ENCODE measurements around the gene MPZL2. TPM values are rescaled to one million over a fixed set of nuclear protein-coding genes. Genes with fewer than 3 reads are reported as not detected.

MPZL2 gene
- total RNA-seq, 2 experiments from 2014 or later, result 18.8 to 20.1 TPM

- no peak for DNase-seq
- peaks cover 18% of the 10 kb centered on the region for H3K36me3 Mint-ChIP-seq
- no peaks in the 10 kb centered on the region for H3K9me3 Mint-ChIP-seq
- H3K27me3 Mint-ChIP-seq, result no peaks in the 10 kb centered on the region
- no peak overlapping the region for H3K4me3 Mint-ChIP-seq
- H3K4me1 Mint-ChIP-seq, result peaks cover 31% of the 10 kb centered on the region
- H3K27ac Mint-ChIP-seq, result no peak overlapping the region
These were observed 1.9 kb upstream of the MPZL2 start for GRCh38 chr11:118265954-118266353.

- Mint-ChIP-seq H3K9me3 (no peaks in the 10 kb centered on the region), H3K4me1 (peaks cover 42% of the 10 kb centered on the region), H3K4me3 (peak overlapping the region; percentile 79), H3K27ac (no peak overlapping the region), H3K27me3 (no peaks in the 10 kb centered on the region), H3K36me3 (peaks cover 28% of the 10 kb centered on the region)
- no peak for DNase-seq
These were observed 720 bp upstream of the MPZL2 start for GRCh38 chr11:118264569-118265465.

GRCh38 chr11:118263112-118263511, 985 bp downstream of the MPZL2 start:
- Mint-ChIP-seq H3K27ac (peak overlapping the region; percentile 10), H3K36me3 (peaks cover 43% of the 10 kb centered on the region), H3K27me3 (no peaks in the 10 kb centered on the region), H3K9me3 (peaks cover 3% of the 10 kb centered on the region), H3K4me3 (peak overlapping the region; percentile 79), H3K4me1 (peaks cover 50% of the 10 kb centered on the region)
- DNase-seq, result no peak

- H3K4me3 Mint-ChIP-seq, result no peak overlapping the region
- H3K4me1 Mint-ChIP-seq, result peaks cover 52% of the 10 kb centered on the region
- H3K36me3 Mint-ChIP-seq, result peaks cover 59% of the 10 kb centered on the region
- H3K27ac Mint-ChIP-seq, result no peak overlapping the region
- no peaks in the 10 kb centered on the region for H3K27me3 Mint-ChIP-seq
- DNase-seq, result no peak
- peaks cover 3% of the 10 kb centered on the region for H3K9me3 Mint-ChIP-seq
These were observed 3.7 kb downstream of the MPZL2 start for GRCh38 chr11:118260353-118260752.

GRCh38 chr11:118259138-118259537, 5.0 kb downstream of the MPZL2 start:
- no peak overlapping the region for H3K27ac Mint-ChIP-seq
- no peak for DNase-seq
- H3K9me3 Mint-ChIP-seq, result peaks cover 3% of the 10 kb centered on the region
- H3K4me3 Mint-ChIP-seq, result no peak overlapping the region
- H3K27me3 Mint-ChIP-seq, result no peaks in the 10 kb centered on the region
- peaks cover 51% of the 10 kb centered on the region for H3K4me1 Mint-ChIP-seq
- H3K36me3 Mint-ChIP-seq, result peaks cover 68% of the 10 kb centered on the region

- peaks cover 68% of the 10 kb centered on the region for H3K36me3 Mint-ChIP-seq
- H3K9me3 Mint-ChIP-seq, result peaks cover 3% of the 10 kb centered on the region
- H3K4me1 Mint-ChIP-seq, result peaks cover 50% of the 10 kb centered on the region
- no peak overlapping the region for H3K4me3 Mint-ChIP-seq
- H3K27me3 Mint-ChIP-seq, result no peaks in the 10 kb centered on the region
- H3K27ac Mint-ChIP-seq, result no peak overlapping the region
- no peak for DNase-seq
These were observed 5.7 kb downstream of the MPZL2 start for GRCh38 chr11:118258410-118258809.

- H3K9me3 Mint-ChIP-seq, result no peaks in the 10 kb centered on the region
- peaks cover 32% of the 10 kb centered on the region for H3K36me3 Mint-ChIP-seq
- no peak for DNase-seq
- no peaks in the 10 kb centered on the region for H3K27me3 Mint-ChIP-seq
- H3K4me3 Mint-ChIP-seq, result peak overlapping the region; percentile 96
- H3K4me1 Mint-ChIP-seq, result peaks cover 35% of the 10 kb centered on the region
- H3K27ac Mint-ChIP-seq, result peak overlapping the region; percentile 99
These were observed 11.4 kb downstream of the MPZL2 start for GRCh38 chr11:118252688-118253087.

- Mint-ChIP-seq H3K4me1 (peaks cover 42% of the 10 kb centered on the region), H3K9me3 (no peaks in the 10 kb centered on the region)
- peak; percentile 78 for DNase-seq
These were observed 12.0 kb downstream of the MPZL2 start, which contains the start of gene MPZL3 for GRCh38 chr11:118251858-118252652. MPZL3 (minus strand) TSS chr11:118252365; CDS start chr11:118252294, 71 bp downstream.

GRCh38 chr11:118247041-118247440, 17.1 kb downstream of the MPZL2 start:
- no peak for DNase-seq
- H3K9me3 Mint-ChIP-seq, result peaks cover 10% of the 10 kb centered on the region
- H3K4me3 Mint-ChIP-seq, result no peak overlapping the region
- H3K27ac Mint-ChIP-seq, result peak overlapping the region; percentile 90
- no peaks in the 10 kb centered on the region for H3K27me3 Mint-ChIP-seq
- peaks cover 33% of the 10 kb centered on the region for H3K36me3 Mint-ChIP-seq
- peaks cover 68% of the 10 kb centered on the region for H3K4me1 Mint-ChIP-seq

More at GRCh38 chr11:118251858-118252652, 12.0 kb downstream of the MPZL2 start, which contains the start of gene MPZL3:
- peaks cover 36% of the 10 kb centered on the region for H3K36me3 Mint-ChIP-seq
- no peaks in the 10 kb centered on the region for H3K27me3 Mint-ChIP-seq
- peak within 1 kb of the TSS; percentile 96 for H3K4me3 Mint-ChIP-seq
- peak within 1 kb of the TSS; percentile 99 for H3K27ac Mint-ChIP-seq

- Mint-ChIP-seq H3K9me3 (peaks cover 10% of the 10 kb centered on the region), H3K36me3 (peaks cover 33% of the 10 kb centered on the region), H3K4me1 (peaks cover 78% of the 10 kb centered on the region), H3K4me3 (no peak overlapping the region), H3K27me3 (no peaks in the 10 kb centered on the region), H3K27ac (peak overlapping the region; percentile 75)
- DNase-seq, result no peak
These were observed 18.0 kb downstream of the MPZL2 start for GRCh38 chr11:118245936-118246562.

- H3K27me3 Mint-ChIP-seq, result no peaks in the 10 kb centered on the region
- no peak for DNase-seq
- peaks cover 80% of the 10 kb centered on the region for H3K4me1 Mint-ChIP-seq
- H3K36me3 Mint-ChIP-seq, result peaks cover 44% of the 10 kb centered on the region
- H3K27ac Mint-ChIP-seq, result peak overlapping the region; percentile 99
- no peak overlapping the region for H3K4me3 Mint-ChIP-seq
- peaks cover 10% of the 10 kb centered on the region for H3K9me3 Mint-ChIP-seq
These were observed 19.9 kb downstream of the MPZL2 start for GRCh38 chr11:118243993-118244762.

GRCh38 chr11:118243161-118243560, 20.9 kb downstream of the MPZL2 start:
- Mint-ChIP-seq H3K27me3 (no peaks in the 10 kb centered on the region), H3K27ac (peak overlapping the region; percentile 99), H3K9me3 (peaks cover 10% of the 10 kb centered on the region), H3K36me3 (peaks cover 54% of the 10 kb centered on the region), H3K4me3 (no peak overlapping the region), H3K4me1 (peaks cover 86% of the 10 kb centered on the region)
- no peak for DNase-seq

GRCh38 chr11:118241764-118242098, 22.4 kb downstream of the MPZL2 start:
- no peak for DNase-seq
- H3K9me3 Mint-ChIP-seq, result peaks cover 10% of the 10 kb centered on the region
- H3K4me1 Mint-ChIP-seq, result peaks cover 83% of the 10 kb centered on the region
- H3K36me3 Mint-ChIP-seq, result peaks cover 57% of the 10 kb centered on the region
- H3K27ac Mint-ChIP-seq, result peak overlapping the region; percentile 99
- no peaks in the 10 kb centered on the region for H3K27me3 Mint-ChIP-seq
- H3K4me3 Mint-ChIP-seq, result peak overlapping the region; percentile 87

- Mint-ChIP-seq H3K4me1 (peaks cover 82% of the 10 kb centered on the region), H3K36me3 (peaks cover 60% of the 10 kb centered on the region), H3K27ac (peak overlapping the region; percentile 99), H3K9me3 (peaks cover 10% of the 10 kb centered on the region), H3K4me3 (peak overlapping the region; percentile 87), H3K27me3 (no peaks in the 10 kb centered on the region)
- DNase-seq, result peak; percentile 73
These were observed 22.9 kb downstream of the MPZL2 start for GRCh38 chr11:118240999-118241763.
